GM15510 (cell line): ENCODE measurements around the gene ARPIN.

Experiments used
- POLR2A ChIP-seq: IDR thresholded peaks from 3 replicates; pipeline ENCODE4 v1.6.1; 2011; ENCODE audit warnings: borderline replicate concordance; ENCODE audit not compliant: insufficient read length; ENCODE audit errors: extremely low read depth

The ARPIN gene

GRCh38 chr15:89912674-89913396 lies at the start of gene ARPIN:
ARPIN (minus strand) TSS chr15:89912952; CDS start chr15:89912835, 117 bp downstream.
- no peak for TF ChIP-seq POLR2A

GRCh38 chr15:89958107-89958805 lies 45.5 kb upstream of the ARPIN start:
- TF ChIP-seq POLR2A, result no peak

- no peak for TF ChIP-seq POLR2A
Measured at GRCh38 chr15:89954541-89954940, 41.8 kb upstream of the ARPIN start.

- no peak for TF ChIP-seq POLR2A
Measured at GRCh38 chr15:89948796-89949195, 36.0 kb upstream of the ARPIN start.

GRCh38 chr15:89947385-89947784 lies 34.6 kb upstream of the ARPIN start:
- TF ChIP-seq POLR2A, result no peak

GRCh38 chr15:89946681-89947299 lies 34.0 kb upstream of the ARPIN start:
- TF ChIP-seq POLR2A, result no peak

- TF ChIP-seq POLR2A, result no peak
Measured at GRCh38 chr15:89939910-89940309, 27.2 kb upstream of the ARPIN start.

GRCh38 chr15:89937365-89938350 lies 24.9 kb upstream of the ARPIN start:
- TF ChIP-seq POLR2A, result no peak

- TF ChIP-seq POLR2A, result no peak
Measured at GRCh38 chr15:89936786-89937265, 24.1 kb upstream of the ARPIN start.

- TF ChIP-seq POLR2A, result no peak
Measured at GRCh38 chr15:89936051-89936785, 23.5 kb upstream of the ARPIN start.

- TF ChIP-seq POLR2A, result no peak
Measured at GRCh38 chr15:89932880-89933279, 20.1 kb upstream of the ARPIN start.

GRCh38 chr15:89928421-89928820 lies 15.7 kb upstream of the ARPIN start:
- no peak for TF ChIP-seq POLR2A

- no peak for TF ChIP-seq POLR2A
Measured at GRCh38 chr15:89926158-89926557, 13.4 kb upstream of the ARPIN start.
